DMS79 (cell line): ENCODE measurements around the gene HSD17B8.

Source experiments
- DNase-seq: peaks from one replicate; lab custom pipeline; 2025; lab: John Stamatoyannopoulos, UW

HSD17B8 gene

DNA sequence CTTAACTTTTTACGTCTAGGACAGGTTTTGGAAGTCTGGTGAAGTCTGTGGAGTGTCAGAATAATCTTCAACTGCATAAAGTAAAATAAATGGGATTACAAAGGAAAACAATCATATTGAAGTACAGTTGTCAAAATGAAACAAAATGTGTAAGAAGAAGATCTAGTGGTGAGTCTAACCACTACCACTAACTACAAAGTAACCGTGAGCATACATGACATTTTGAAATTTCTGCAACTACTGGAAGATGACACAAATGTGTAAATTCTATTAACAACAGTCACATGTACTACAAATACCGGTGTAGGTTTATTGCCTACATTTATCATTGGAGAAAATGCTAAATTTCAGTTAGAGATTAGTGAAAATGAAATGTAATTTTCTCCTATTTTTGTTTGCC, 37.5 kb downstream of the HSD17B8 start:
- DNase-seq, result no peak

DNA sequence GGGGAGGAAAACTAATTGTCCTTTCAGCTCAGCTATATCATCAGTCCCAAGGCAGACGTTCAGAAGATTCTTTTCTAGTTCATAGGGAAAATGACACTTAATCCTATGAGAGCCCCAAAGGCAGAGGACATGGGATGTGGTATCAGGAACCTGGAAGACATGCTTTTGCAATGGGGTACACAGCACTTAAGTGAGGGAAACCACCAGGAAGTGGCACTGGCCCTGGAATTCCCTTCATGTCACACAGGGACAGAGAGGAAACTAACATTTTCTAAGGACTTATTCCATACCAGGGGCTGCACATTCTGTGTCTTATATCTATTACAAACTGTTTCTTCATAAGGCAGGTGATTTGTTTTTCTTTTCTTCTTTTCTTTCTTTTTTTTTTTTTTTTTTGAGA, 39.0 kb downstream of the HSD17B8 start:
- no peak for DNase-seq

DNA sequence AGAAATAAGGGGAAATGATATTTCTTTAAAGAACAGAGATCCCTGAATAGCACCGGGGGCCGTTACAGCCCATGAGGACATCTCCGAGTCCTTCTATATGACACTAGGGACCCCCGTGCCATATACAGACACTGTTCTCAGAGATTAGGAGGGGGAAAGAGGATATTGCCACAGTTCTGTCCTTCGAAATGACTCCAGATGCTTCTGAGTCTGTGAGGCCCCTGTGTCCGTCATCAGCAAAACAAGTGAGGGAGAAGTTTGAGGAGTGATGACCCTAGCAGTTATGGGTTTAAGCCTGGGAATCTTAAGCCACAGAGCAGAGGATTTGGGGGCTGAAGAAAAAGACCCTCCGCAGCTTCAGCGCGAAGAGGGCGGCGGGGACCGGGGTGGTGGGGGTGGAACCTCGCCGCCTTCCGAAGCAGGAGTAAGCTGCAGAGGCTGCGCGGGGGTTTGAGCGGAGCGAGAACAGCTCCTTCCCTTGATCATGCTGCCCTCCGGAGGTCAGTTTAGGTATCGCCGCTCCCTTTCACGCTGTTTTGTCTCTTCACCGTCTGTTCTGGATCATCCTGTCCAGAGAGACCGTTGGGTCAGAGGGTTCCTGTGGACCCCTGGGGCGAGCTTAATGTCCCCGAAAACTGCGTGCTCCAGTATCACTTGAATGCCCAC, 43.7 kb downstream of the HSD17B8 start:
- DNase-seq, result peak; percentile 53

DNA sequence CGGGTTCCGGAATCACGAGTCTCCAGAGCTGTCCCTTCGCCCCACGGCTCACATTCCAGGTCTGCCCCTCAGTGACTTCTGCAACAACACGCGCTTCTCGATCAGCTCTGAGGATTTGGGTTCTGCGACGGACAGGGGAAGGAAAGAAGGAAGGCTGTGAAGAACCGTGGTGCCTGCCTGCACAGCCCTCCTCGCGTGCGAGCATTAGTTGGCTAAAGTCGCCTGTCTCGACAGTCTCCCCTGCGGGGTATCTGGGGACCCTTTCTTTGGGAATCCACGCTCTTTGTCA, 44.1 kb downstream of the HSD17B8 start:
- DNase-seq, result no peak

DNA sequence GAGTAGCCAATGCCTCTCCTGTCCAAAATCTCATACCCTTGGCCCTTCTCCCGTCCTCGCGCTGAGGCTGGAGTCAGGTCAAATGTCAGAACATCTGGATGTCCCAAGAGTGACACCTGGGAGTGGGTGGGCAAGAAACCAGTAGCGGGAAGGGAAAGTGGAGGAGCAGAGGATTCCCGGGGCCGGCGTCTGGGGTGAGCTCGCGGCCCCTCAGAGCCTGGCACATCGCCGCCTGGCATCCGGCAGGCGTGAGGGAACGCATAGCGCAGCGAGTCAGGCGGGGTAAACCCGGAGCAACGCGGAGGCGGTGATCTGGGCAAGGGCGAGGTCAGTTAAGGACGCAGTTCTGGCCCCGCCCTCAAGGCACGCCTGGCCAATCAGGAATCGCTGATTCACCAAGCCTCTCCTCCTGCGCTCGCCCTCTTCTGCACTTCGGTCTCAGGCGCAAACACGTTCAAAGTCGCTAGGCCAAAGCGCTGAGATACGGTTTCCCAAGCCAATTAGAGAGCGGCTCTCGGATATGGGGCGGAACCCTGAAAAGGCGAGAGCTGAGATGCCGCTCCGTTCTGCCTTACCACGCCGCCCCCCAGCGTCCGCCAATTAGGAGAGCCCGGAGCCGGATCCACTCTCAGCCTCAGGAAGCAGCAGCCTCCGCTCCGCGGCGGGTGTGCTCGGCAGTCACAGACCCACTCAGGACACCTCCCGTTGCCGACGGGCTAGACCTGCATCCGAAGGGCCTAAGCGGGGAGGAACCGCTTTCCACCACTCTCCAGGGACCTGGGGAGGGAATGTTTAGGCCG, 44.7 kb downstream of the HSD17B8 start:
- DNase-seq, result peak; percentile 98

DNA sequence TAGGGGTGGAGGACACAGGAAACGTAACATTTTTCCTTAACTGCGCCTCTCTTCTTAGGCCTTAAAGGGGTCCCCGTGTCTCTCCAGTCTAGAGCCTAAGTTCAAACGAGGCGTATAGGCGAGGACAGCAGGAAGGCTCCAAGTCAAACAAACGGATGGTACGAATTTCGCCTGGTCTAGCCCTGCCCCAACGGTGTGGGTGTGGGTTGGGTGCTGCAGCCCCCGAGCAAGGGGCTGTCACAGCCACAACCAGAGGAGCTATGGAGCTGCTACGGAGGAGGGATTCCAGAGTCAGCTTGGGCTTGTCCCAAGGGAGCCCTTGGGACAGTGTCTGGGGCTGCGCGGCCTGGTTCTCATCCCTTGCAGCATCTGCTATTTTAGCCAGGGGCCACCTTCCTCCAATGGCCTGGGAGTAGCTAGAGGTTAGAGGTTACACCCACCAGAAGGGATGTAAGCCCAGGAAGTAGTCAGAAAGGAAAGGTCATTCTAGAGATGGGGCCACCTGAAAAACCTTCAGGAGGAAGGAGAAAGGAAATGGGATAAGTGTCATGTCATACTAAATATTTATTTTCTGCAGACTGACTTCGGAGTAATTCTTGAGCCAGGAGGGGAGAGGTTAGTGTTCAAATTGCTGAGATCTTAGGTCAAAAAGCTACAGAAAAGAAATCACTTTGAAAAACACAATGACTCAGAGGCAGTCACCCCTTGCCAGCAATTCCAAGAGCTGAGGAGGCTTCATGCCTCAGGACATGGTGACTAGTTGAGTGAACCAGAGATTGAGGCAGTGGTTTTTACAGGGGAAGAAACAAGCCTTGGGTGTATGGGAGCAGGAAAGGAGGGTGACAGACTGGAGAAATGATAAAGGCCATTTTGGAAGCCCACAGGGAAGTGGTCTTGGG, 45.5 kb downstream of the HSD17B8 start:
- no peak for DNase-seq

DNA sequence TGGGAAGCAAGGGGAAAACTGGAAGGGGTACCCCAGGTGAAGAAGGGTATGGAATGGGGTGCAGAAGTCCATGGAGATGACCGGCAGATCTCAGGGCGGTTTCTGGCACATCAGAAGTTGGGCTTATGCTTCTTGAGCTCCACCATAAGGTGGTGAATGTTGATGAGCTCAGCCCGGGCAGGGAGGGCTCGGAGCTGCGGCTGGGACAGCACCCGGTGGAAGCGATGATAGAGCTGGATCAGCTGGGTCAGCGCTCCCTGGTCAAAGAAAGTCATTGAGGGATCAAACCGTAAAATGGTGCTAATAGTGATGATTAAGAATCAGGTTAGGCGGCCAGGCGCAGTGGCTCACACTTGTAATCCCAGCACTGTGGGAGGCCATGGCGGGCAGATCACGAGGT, 46.3 kb downstream of the HSD17B8 start:
- no peak for DNase-seq

DNA sequence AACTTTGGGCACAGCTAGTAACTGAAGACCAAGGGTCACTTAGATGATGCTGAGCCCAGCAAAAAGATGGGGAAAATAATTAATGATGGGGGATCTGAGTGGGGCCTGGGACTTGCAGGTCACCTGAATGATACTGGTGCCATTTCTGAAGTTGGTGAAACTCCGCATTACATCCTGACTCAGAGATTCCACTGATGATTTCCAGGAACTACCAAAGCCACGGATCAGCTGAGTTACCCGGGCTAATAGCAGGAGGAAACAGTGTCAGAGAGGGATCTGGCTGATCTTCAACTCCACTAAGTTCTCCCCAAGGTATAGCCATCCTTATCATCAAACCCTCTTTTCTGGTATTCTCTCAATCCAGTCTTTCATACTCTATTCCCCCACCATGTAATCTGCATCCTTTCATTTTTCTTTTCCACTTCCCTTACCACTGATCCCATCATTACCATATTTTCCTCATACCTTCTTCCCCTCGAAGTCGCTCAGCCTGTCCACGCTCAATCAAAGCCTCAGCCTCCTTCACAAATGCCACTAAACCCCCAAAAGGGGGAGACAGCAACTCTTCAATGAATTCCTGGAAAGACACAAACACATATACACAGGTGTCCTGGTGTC, 47.0 kb downstream of the HSD17B8 start:
- DNase-seq, result no peak

DNA sequence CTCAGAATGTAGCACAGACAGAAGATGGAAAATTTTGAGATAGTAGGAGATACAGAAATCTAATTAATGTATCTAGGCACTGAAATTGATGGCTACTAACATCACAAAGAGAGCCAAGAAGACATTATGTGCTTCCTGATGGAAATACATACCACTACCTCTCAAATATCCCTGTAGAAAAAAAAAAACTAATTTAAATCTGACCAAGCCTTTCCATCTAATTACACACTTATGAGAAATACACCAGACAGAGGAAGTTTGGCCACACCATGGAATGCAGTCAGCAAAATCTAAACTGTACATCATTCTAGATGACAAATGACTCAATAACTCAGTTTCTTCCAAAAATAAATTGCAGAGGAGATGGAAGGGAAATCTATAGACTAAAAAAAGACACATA, 48.3 kb downstream of the HSD17B8 start:
- no peak for DNase-seq

DNA sequence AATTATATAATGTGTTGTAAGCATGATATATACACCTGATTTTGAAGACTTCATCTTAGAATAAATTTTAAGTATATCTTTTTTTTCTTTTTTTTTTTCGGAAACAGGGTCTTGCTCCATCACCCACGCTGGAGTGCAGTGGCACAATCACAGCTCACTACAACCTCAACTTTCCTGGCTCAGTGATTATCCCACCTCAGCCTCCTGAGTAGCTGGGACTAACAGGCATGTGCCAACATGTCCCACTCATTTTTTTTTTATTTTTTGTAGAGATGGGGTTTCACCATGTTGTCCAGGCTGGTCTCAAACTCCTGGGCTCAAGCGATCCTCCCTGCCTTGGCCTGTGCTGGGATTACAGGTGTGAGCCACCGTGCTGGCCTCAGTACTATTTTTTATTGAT, 50.1 kb downstream of the HSD17B8 start:
- no peak for DNase-seq
